SK-N-MC (cell line): ENCODE results near the gene SEPTIN5.

Experiments
- EZH2 ChIP-seq: fragments of 200-600 bp; sonication (generic); IDR thresholded peaks from one replicate; pipeline ENCODE4 v1.6.1; 2017; ENCODE audit warnings: antibody characterized with exemption
- POLR2AphosphoS5 ChIP-seq: IDR thresholded peaks from 2 replicates; pipeline ENCODE4 v1.6.1; 2012; ENCODE audit warnings: mild to moderate bottlenecking, low read depth, low read length, borderline replicate concordance

- TF ChIP-seq EZH2 (no peak), POLR2AphosphoS5 (no peak)
Observed at GRCh38 chr22:19669570-19669969, 44.7 kb upstream of the SEPTIN5 start.
